ENCODE measurements around the gene ETV5.

DNA sequence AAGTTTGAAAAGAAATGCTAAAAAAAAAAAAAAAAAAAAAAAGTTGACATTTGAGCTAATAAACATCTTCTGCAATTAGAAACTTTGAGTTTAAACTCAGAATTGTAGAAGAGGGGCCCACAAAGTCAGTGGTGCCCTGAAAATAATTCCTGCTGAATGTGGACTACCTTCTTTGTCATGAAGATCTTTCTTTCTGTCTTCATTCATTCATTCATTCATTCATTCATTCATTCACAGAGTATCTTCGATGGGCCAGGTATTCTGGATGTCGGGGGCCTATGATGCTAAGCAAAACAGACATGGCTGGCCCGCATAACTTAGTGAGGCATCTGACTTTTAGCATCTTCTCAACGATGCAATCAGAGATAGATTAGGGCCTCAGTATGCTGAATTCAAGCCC is 24.6 kb downstream of the ETV5 start:
- TF ChIP-seq POLR2AphosphoS5 (IDR thresholded peaks at IDR 0.05) (no peak), RAD21 (conservative IDR thresholded peaks at IDR 0.05) (no peak), SMC3 (conservative IDR thresholded peaks at IDR 0.05; ENCODE audit: poor library complexity) (no peak)
- TF ChIP-seq, protein P1, sequence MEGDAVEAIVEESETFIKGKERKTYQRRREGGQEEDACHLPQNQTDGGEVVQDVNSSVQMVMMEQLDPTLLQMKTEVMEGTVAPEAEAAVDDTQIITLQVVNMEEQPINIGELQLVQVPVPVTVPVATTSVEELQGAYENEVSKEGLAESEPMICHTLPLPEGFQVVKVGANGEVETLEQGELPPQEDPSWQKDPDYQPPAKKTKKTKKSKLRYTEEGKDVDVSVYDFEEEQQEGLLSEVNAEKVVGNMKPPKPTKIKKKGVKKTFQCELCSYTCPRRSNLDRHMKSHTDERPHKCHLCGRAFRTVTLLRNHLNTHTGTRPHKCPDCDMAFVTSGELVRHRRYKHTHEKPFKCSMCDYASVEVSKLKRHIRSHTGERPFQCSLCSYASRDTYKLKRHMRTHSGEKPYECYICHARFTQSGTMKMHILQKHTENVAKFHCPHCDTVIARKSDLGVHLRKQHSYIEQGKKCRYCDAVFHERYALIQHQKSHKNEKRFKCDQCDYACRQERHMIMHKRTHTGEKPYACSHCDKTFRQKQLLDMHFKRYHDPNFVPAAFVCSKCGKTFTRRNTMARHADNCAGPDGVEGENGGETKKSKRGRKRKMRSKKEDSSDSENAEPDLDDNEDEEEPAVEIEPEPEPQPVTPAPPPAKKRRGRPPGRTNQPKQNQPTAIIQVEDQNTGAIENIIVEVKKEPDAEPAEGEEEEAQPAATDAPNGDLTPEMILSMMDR (IDR thresholded peaks at IDR 0.05; ENCODE audit: poor library complexity, severe bottlenecking) = no peak
